MG63 (cell line): ENCODE results near the gene FAM13A. TPM values are rescaled to one million over a fixed set of nuclear protein-coding genes. Genes with fewer than 3 reads are reported as not detected.
A peak's percentile ranks its signal among the peaks of the same experiment; 100 is the strongest.

Source experiments
- DNase-seq: peaks from one replicate; pipeline ENCODE4 v3.0.0-alpha.2; 2020
- H3K27me3 ChIP-seq: fragments of 250-450 bp; sonication (Bioruptor Pico); 2 replicates; pipeline ENCODE4 v1.5.1; 2020; ENCODE audit warnings: mild to moderate bottlenecking, moderate library complexity
- H3K36me3 ChIP-seq: fragments of 250-450 bp; sonication (Bioruptor Pico); 2 replicates; pipeline ENCODE4 v1.5.1; 2020; ENCODE audit warnings: mild to moderate bottlenecking, moderate library complexity
- H3K4me3 ChIP-seq: fragments of 250-450 bp; sonication (Bioruptor Pico); 2 replicates; pipeline ENCODE4 v1.5.1; 2020; ENCODE audit warnings: mild to moderate bottlenecking, moderate library complexity
- H3K9me3 ChIP-seq: fragments of 250-450 bp; sonication (Bioruptor Pico); 2 replicates; pipeline ENCODE4 v1.5.1; 2020; ENCODE audit warnings: mild to moderate bottlenecking, moderate library complexity
- total RNA-seq: library from RNA; depleted of rRNA; stranded (reverse); fragments of >200 nt; shearing (Covaris generic); gene quantifications from 2 replicates; pipeline ENCODE4 v1.2.3, GENCODE V29; 2014; ENCODE audit warnings: low replicate concordance

FAM13A gene
- total RNA-seq, 1 experiment from 2014 or later, result 6.4 TPM

- peak overlapping the region; percentile 62 for H3K4me3 ChIP-seq
- no peak for DNase-seq
Measured at GRCh38 chr4:89055157-89056080, 1.6 kb downstream of the FAM13A start.

GRCh38 chr4:89054627-89055026, 2.4 kb downstream of the FAM13A start:
- no peaks in the 10 kb centered on the region for H3K27me3 ChIP-seq
- no peaks in the 10 kb centered on the region for H3K9me3 ChIP-seq
- H3K4me3 ChIP-seq, result no peak overlapping the region
- no peaks in the 10 kb centered on the region for H3K36me3 ChIP-seq
- DNase-seq, result no peak

More at GRCh38 chr4:89055157-89056080, 1.6 kb downstream of the FAM13A start:
- Histone ChIP-seq H3K27me3 (no peaks in the 10 kb centered on the region), H3K9me3 (no peaks in the 10 kb centered on the region), H3K36me3 (no peaks in the 10 kb centered on the region)

GRCh38 chr4:89049853-89050252, 7.1 kb downstream of the FAM13A start:
- no peaks in the 10 kb centered on the region for H3K27me3 ChIP-seq
- no peaks in the 10 kb centered on the region for H3K9me3 ChIP-seq
- no peak for DNase-seq
- H3K36me3 ChIP-seq, result no peaks in the 10 kb centered on the region
- no peak overlapping the region for H3K4me3 ChIP-seq

GRCh38 chr4:89048906-89049601, 7.9 kb downstream of the FAM13A start:
- H3K4me3 ChIP-seq, result no peak overlapping the region
- H3K36me3 ChIP-seq, result no peaks in the 10 kb centered on the region
- no peak for DNase-seq
- no peaks in the 10 kb centered on the region for H3K9me3 ChIP-seq
- no peaks in the 10 kb centered on the region for H3K27me3 ChIP-seq

GRCh38 chr4:89044147-89044900, 12.7 kb downstream of the FAM13A start:
- H3K27me3 ChIP-seq, result no peaks in the 10 kb centered on the region
- no peak for DNase-seq
- H3K9me3 ChIP-seq, result no peaks in the 10 kb centered on the region
- H3K36me3 ChIP-seq, result no peaks in the 10 kb centered on the region
- no peak overlapping the region for H3K4me3 ChIP-seq

GRCh38 chr4:89042055-89042454, 14.9 kb downstream of the FAM13A start:
- no peaks in the 10 kb centered on the region for H3K27me3 ChIP-seq
- no peaks in the 10 kb centered on the region for H3K9me3 ChIP-seq
- no peak for DNase-seq
- no peak overlapping the region for H3K4me3 ChIP-seq
- no peaks in the 10 kb centered on the region for H3K36me3 ChIP-seq

GRCh38 chr4:89039730-89040338, 17.2 kb downstream of the FAM13A start:
- DNase-seq, result no peak
- no peaks in the 10 kb centered on the region for H3K9me3 ChIP-seq
- H3K36me3 ChIP-seq, result no peaks in the 10 kb centered on the region
- no peak overlapping the region for H3K4me3 ChIP-seq
- no peaks in the 10 kb centered on the region for H3K27me3 ChIP-seq

GRCh38 chr4:89036535-89036934, 20.4 kb downstream of the FAM13A start:
- DNase-seq, result no peak
- Histone ChIP-seq H3K4me3 (no peak overlapping the region), H3K9me3 (no peaks in the 10 kb centered on the region), H3K27me3 (no peaks in the 10 kb centered on the region), H3K36me3 (no peaks in the 10 kb centered on the region)

GRCh38 chr4:89031272-89031671, 25.7 kb downstream of the FAM13A start:
- no peak overlapping the region for H3K4me3 ChIP-seq
- H3K27me3 ChIP-seq, result no peaks in the 10 kb centered on the region
- no peak for DNase-seq
- no peaks in the 10 kb centered on the region for H3K9me3 ChIP-seq
- no peaks in the 10 kb centered on the region for H3K36me3 ChIP-seq

GRCh38 chr4:89029591-89029990, 27.4 kb downstream of the FAM13A start:
- Histone ChIP-seq H3K9me3 (no peaks in the 10 kb centered on the region), H3K4me3 (no peak overlapping the region), H3K36me3 (no peaks in the 10 kb centered on the region), H3K27me3 (no peaks in the 10 kb centered on the region)
- no peak for DNase-seq

- Histone ChIP-seq H3K9me3 (no peaks in the 10 kb centered on the region), H3K27me3 (no peaks in the 10 kb centered on the region), H3K4me3 (no peak overlapping the region), H3K36me3 (no peaks in the 10 kb centered on the region)
- DNase-seq, result no peak
Measured at GRCh38 chr4:89026542-89026941, 30.4 kb downstream of the FAM13A start.

- peak; percentile 6 for DNase-seq
- no peaks in the 10 kb centered on the region for H3K36me3 ChIP-seq
- H3K4me3 ChIP-seq, result no peak overlapping the region
- no peaks in the 10 kb centered on the region for H3K27me3 ChIP-seq
- H3K9me3 ChIP-seq, result no peaks in the 10 kb centered on the region
Measured at GRCh38 chr4:89024051-89024675, 32.8 kb downstream of the FAM13A start.

GRCh38 chr4:89023140-89023539, 33.8 kb downstream of the FAM13A start:
- Histone ChIP-seq H3K4me3 (no peak overlapping the region), H3K27me3 (no peaks in the 10 kb centered on the region), H3K9me3 (no peaks in the 10 kb centered on the region), H3K36me3 (no peaks in the 10 kb centered on the region; the same call in 1 of the 2 replicates)
- DNase-seq, result no peak

- H3K9me3 ChIP-seq, result no peaks in the 10 kb centered on the region
- H3K36me3 ChIP-seq, result no peaks in the 10 kb centered on the region; the same call in 1 of the 2 replicates
- no peak for DNase-seq
- H3K4me3 ChIP-seq, result no peak overlapping the region
- no peaks in the 10 kb centered on the region for H3K27me3 ChIP-seq
Measured at GRCh38 chr4:89022426-89023128, 34.4 kb downstream of the FAM13A start.

GRCh38 chr4:89021684-89022083, 35.3 kb downstream of the FAM13A start:
- Histone ChIP-seq H3K4me3 (no peak overlapping the region), H3K9me3 (no peaks in the 10 kb centered on the region), H3K36me3 (no peaks in the 10 kb centered on the region; the same call in 1 of the 2 replicates), H3K27me3 (no peaks in the 10 kb centered on the region)
- no peak for DNase-seq

GRCh38 chr4:89021062-89021461, 35.9 kb downstream of the FAM13A start:
- no peaks in the 10 kb centered on the region; the same call in 1 of the 2 replicates for H3K36me3 ChIP-seq
- no peak for DNase-seq
- H3K4me3 ChIP-seq, result no peak overlapping the region
- H3K27me3 ChIP-seq, result no peaks in the 10 kb centered on the region
- H3K9me3 ChIP-seq, result no peaks in the 10 kb centered on the region
